H9 (cell line): ENCODE results near the gene CADPS. TPM values are rescaled to one million over a fixed set of nuclear protein-coding genes. Genes with fewer than 3 reads are reported as not detected.

Experiments
- DNase-seq: peaks from one replicate; pipeline ENCODE4 v3.0.0-alpha.2; 2017
- H2AFZ ChIP-seq: one replicate; pipeline ENCODE4 v1.6.1; 2013; ENCODE audit warnings: mild to moderate bottlenecking, low read length, control low read depth, moderate library complexity
- H2AK5ac ChIP-seq: 2 replicates; pipeline ENCODE4 v1.6.1; 2013; ENCODE audit warnings: low read length, control low read depth, mixed read lengths; ENCODE audit not compliant: insufficient read length
- H2BK120ac ChIP-seq: one replicate; pipeline ENCODE4 v1.6.1; 2013; ENCODE audit warnings: low read depth, mild to moderate bottlenecking, low read length, control low read depth, inconsistent platforms; ENCODE audit not compliant: poor library complexity, severe bottlenecking
- H2BK12ac ChIP-seq: 2 replicates; pipeline ENCODE4 v1.6.1; 2013; ENCODE audit warnings: low read length, control low read depth, mixed read lengths, low read depth; ENCODE audit not compliant: insufficient read length
- H2BK15ac ChIP-seq: 2 replicates; pipeline ENCODE4 v1.6.1; 2013; ENCODE audit warnings: low read depth, low read length, control low read depth
- H2BK20ac ChIP-seq: one replicate; pipeline ENCODE4 v1.6.1; 2013; ENCODE audit warnings: low read depth, mild to moderate bottlenecking, low read length, control low read depth, inconsistent platforms; ENCODE audit not compliant: poor library complexity, severe bottlenecking
- H2BK5ac ChIP-seq: 2 replicates; pipeline ENCODE4 v1.6.1; 2013; ENCODE audit warnings: low read length, control low read depth, mixed read lengths; ENCODE audit not compliant: insufficient read length
- H3K14ac ChIP-seq: 2 replicates; pipeline ENCODE4 v1.6.1; 2013; ENCODE audit warnings: low read length, control low read depth; ENCODE audit not compliant: insufficient read depth
- H3K18ac ChIP-seq: 2 replicates; pipeline ENCODE4 v1.6.1; 2013; ENCODE audit warnings: low read depth, mild to moderate bottlenecking, mixed read lengths, low read length, control low read depth; ENCODE audit not compliant: insufficient read length
- H3K23ac ChIP-seq: 2 replicates; pipeline ENCODE4 v1.6.1; 2013; ENCODE audit warnings: low read length, control low read depth, mixed read lengths, low read depth; ENCODE audit not compliant: insufficient read length
- H3K23me2 ChIP-seq: 2 replicates; pipeline ENCODE4 v1.6.1; 2013; ENCODE audit warnings: low read depth, mild to moderate bottlenecking, mixed read lengths, low read length, control low read depth; ENCODE audit not compliant: insufficient read length, poor library complexity, severe bottlenecking
- H3K27ac ChIP-seq: 2 replicates; pipeline ENCODE4 v1.5.1; 2013; ENCODE audit warnings: low read length, control low read depth, mixed read lengths, low read depth; ENCODE audit not compliant: insufficient read length
- H3K27me3 ChIP-seq: 2 replicates; pipeline ENCODE4 v1.6.1; 2013; ENCODE audit warnings: low read length, control low read depth, inconsistent platforms; ENCODE audit not compliant: insufficient read depth
- H3K4ac ChIP-seq: 2 replicates; pipeline ENCODE4 v1.6.1; 2013; ENCODE audit warnings: low read depth, mild to moderate bottlenecking, control low read depth, inconsistent platforms, low read length, moderate library complexity
- H3K4me1 ChIP-seq: 2 replicates; pipeline ENCODE4 v1.6.1; 2013; ENCODE audit warnings: low read length, control low read depth, inconsistent platforms; ENCODE audit not compliant: insufficient read depth
- H3K4me2 ChIP-seq: 2 replicates; pipeline ENCODE4 v1.6.1; 2013; ENCODE audit warnings: low read length, control low read depth, mixed read lengths; ENCODE audit not compliant: insufficient read length, insufficient read depth
- H3K56ac ChIP-seq: 2 replicates; pipeline ENCODE4 v1.6.1; 2013; ENCODE audit warnings: low read depth, mild to moderate bottlenecking, mixed read lengths, low read length, control low read depth; ENCODE audit not compliant: insufficient read length
- H3K79me1 ChIP-seq: 2 replicates; pipeline ENCODE4 v1.6.1; 2013; ENCODE audit warnings: low read depth, mild to moderate bottlenecking, moderate library complexity, low read length, control low read depth, inconsistent platforms; ENCODE audit not compliant: insufficient read depth, poor library complexity, severe bottlenecking
- H3K79me2 ChIP-seq: 2 replicates; pipeline ENCODE4 v1.6.1; 2013; ENCODE audit warnings: low read length, control low read depth, inconsistent platforms; ENCODE audit not compliant: insufficient read depth
- H3K9ac ChIP-seq: 2 replicates; pipeline ENCODE4 v1.6.1; 2013; ENCODE audit warnings: low read length, control low read depth, mixed read lengths; ENCODE audit not compliant: insufficient read length; ENCODE audit errors: extremely low read depth
- H3K9me3 ChIP-seq: one replicate; pipeline ENCODE4 v1.6.1; 2013; ENCODE audit warnings: low read depth, low read length, inconsistent platforms; ENCODE audit not compliant: control insufficient read depth
- H3T11ph ChIP-seq: one replicate; pipeline ENCODE4 v1.6.1; 2013; ENCODE audit warnings: mild to moderate bottlenecking, low read length, control low read depth, inconsistent platforms
- H4K20me1 ChIP-seq: one replicate; pipeline ENCODE4 v1.6.1; 2013; ENCODE audit not compliant: control insufficient read depth, insufficient read length, insufficient read depth
- H4K5ac ChIP-seq: 2 replicates; pipeline ENCODE4 v1.6.1; 2013; ENCODE audit warnings: low read depth, mild to moderate bottlenecking, mixed read lengths, low read length, control low read depth; ENCODE audit not compliant: insufficient read length
- H4K8ac ChIP-seq: replicated peaks from 2 replicates; pipeline ENCODE4 v1.6.1; 2013; ENCODE audit warnings: low read length, control low read depth, mixed read lengths, low read depth; ENCODE audit not compliant: insufficient read length
- H4K91ac ChIP-seq: 2 replicates; pipeline ENCODE4 v1.6.1; 2013; ENCODE audit warnings: low read depth, mild to moderate bottlenecking, moderate library complexity, mixed read lengths, low read length, control low read depth; ENCODE audit not compliant: insufficient read length
- H3K27ac Mint-ChIP-seq, 3 experiments: 2 replicates in 2 of 3; 3 replicates in 1 of 3; pipeline ENCODE4 v1.8.0; 2020 to 2021; ENCODE audit warnings: mixed read lengths in 3 of 3, mild to moderate bottlenecking in 1 of 3, moderate library complexity in 1 of 3
- H3K27me3 Mint-ChIP-seq: 2 replicates; pipeline ENCODE4 v1.8.0; 2021; ENCODE audit warnings: low read depth, mild to moderate bottlenecking, moderate library complexity, mixed read lengths
- H3K36me3 Mint-ChIP-seq, 3 experiments: 2 replicates in 2 of 3; 3 replicates in 1 of 3; pipeline ENCODE4 v1.8.0; 2020 to 2021; ENCODE audit warnings: low read depth in 3 of 3, mixed read lengths in 3 of 3; ENCODE audit not compliant: insufficient read depth in 1 of 3
- H3K4me1 Mint-ChIP-seq, 2 experiments: 2 replicates each; pipeline ENCODE4 v1.8.0; 2020; ENCODE audit warnings: mixed read lengths in 2 of 2
- H3K4me3 Mint-ChIP-seq, 2 experiments: 2 replicates in 1 of 2; 3 replicates in 1 of 2; pipeline ENCODE4 v1.8.0; 2020 to 2021; ENCODE audit warnings: mild to moderate bottlenecking in 2 of 2, mixed read lengths in 2 of 2, moderate library complexity in 1 of 2
- H3K9me3 Mint-ChIP-seq, 2 experiments: 2 replicates in 1 of 2; 3 replicates in 1 of 2; pipeline ENCODE4 v1.8.0; 2020; ENCODE audit warnings: mild to moderate bottlenecking in 2 of 2, mixed read lengths in 2 of 2, moderate library complexity in 1 of 2
- CTCF ChIP-seq: fragments of 200-600 bp; sonication (generic); conservative IDR thresholded peaks from 3 replicates; pipeline ENCODE4 v1.8.0; 2021; ENCODE audit warnings: antibody characterized with exemption, mild to moderate bottlenecking
- WGBS: extraction: QIAGEN DNeasy Blood & Tissue Kit; methylation state at CpG from one replicate; pipeline ENCODE4 v1.1.7; 2013; ENCODE audit warnings: missing lambda C conversion rate, low lambda C conversion rate, mixed read lengths; ENCODE audit not compliant: insufficient read length; ENCODE audit errors: extremely low coverage; 5-methylcytosine and 5-hydroxymethylcytosine counted together
- total RNA-seq: library from RNA; stranded (reverse); gene quantifications from 2 replicates; pipeline ENCODE4 v1.2.1, GENCODE V29; 2021

The CADPS gene
- total RNA-seq, 1 experiment from 2014 or later = 6.6 TPM

- peaks cover 2% of the 10 kb centered on the region; the same call in 1 of the 2 replicates for H3K4me1 ChIP-seq
- Mint-ChIP-seq H3K4me1 (peaks cover 19 to 26% of the 10 kb centered on the region in 2 experiments), H3K27ac (no peak overlapping the region), H3K27me3 (no peaks in the 10 kb centered on the region), H3K36me3 (no peaks in the 10 kb centered on the region), H3K9me3 (no peaks in the 10 kb centered on the region), H3K4me3 (no peak overlapping the region)
- no CpG with 5 or more reads among the region's 5 CpGs for WGBS
- H2AFZ ChIP-seq = no peak overlapping the region
- DNase-seq = no peak
- no peak overlapping the region for H2BK12ac ChIP-seq
- no peak overlapping the region for H2BK15ac ChIP-seq
- no peak overlapping the region for H2AK5ac ChIP-seq
- H3K79me2 ChIP-seq = no peaks in the 10 kb centered on the region
- no peak overlapping the region for H3K27ac ChIP-seq
- no peak overlapping the region for H2BK20ac ChIP-seq
- no peaks in the 10 kb centered on the region for H3K79me1 ChIP-seq
- H3K4ac ChIP-seq = no peak overlapping the region
- 0 out of 2 replicates have a peak, but pooled peaks cover 3% of the 10 kb centered on the region for H3K27me3 ChIP-seq
- H4K8ac ChIP-seq = no peak overlapping the region
- H3K14ac ChIP-seq = no peak overlapping the region
- no peak overlapping the region for H2BK5ac ChIP-seq
- no peak overlapping the region for H3K23ac ChIP-seq
- no peak overlapping the region for H4K5ac ChIP-seq
- no peaks in the 10 kb centered on the region for H4K20me1 ChIP-seq
- no peak overlapping the region for H3K9ac ChIP-seq
- no peak overlapping the region for H4K91ac ChIP-seq
- no peaks in the 10 kb centered on the region for H3K9me3 ChIP-seq
- H2BK120ac ChIP-seq = no peak overlapping the region
- no peak overlapping the region for H3T11ph ChIP-seq
- no peak overlapping the region for H3K4me2 ChIP-seq
- no peak overlapping the region for H3K56ac ChIP-seq
- H3K18ac ChIP-seq = no peak overlapping the region
- no peak for TF ChIP-seq CTCF
- H3K23me2 ChIP-seq = no peaks in the 10 kb centered on the region
Measured at GRCh38 chr3:62727981-62728380, 147.2 kb downstream of the CADPS start.
